H1 (cell line): ENCODE data around the gene CABP5. TPM values are rescaled to one million over a fixed set of nuclear protein-coding genes. Genes with fewer than 3 reads are reported as not detected.

Source experiments
- CTCF ChIA-PET: fragments of 300-600 bp; sonication (Branson Sonifier 250); formaldehyde crosslinking; loops from one replicate; lab custom pipeline; 2021; ENCODE audit not compliant: partially characterized antibody; lab: Charles Lee
- POLR2A ChIA-PET: fragments of 300-600 bp; sonication (Branson Sonifier 250); formaldehyde crosslinking; loops from one replicate; lab custom pipeline; 2021; ENCODE audit warnings: inconsistent platforms; ENCODE audit not compliant: partially characterized antibody; lab: Charles Lee
- DNase-seq, 2 experiments: peaks; one replicate each; pipeline versions ENCODE4 v3.0.0 to v3.0.0-alpha.2; 2010 to 2022; ENCODE audit warnings: low spot score in 2 of 2, low read depth in 1 of 2, mixed read lengths in 1 of 2
- FAIRE-seq: peaks from 2 replicates; lab custom pipeline; 2011; peaks lifted over from hg19 to GRCh38; lab: Jason Lieb, UNC
- H2AFZ ChIP-seq: 2 replicates; pipeline ENCODE4 v1.8.1; 2012; ENCODE audit warnings: low read length, inconsistent platforms
- H2AK5ac ChIP-seq: 2 replicates; pipeline ENCODE4 v1.6.1; 2013; ENCODE audit warnings: low read depth, low read length
- H2BK120ac ChIP-seq: replicated peaks from 2 replicates; pipeline ENCODE3; 2013; ENCODE audit warnings: low read depth, low read length, inconsistent platforms
- H2BK12ac ChIP-seq: 2 replicates; pipeline ENCODE4 v1.6.1; 2013; ENCODE audit warnings: low read depth, low read length
- H2BK15ac ChIP-seq: 2 replicates; pipeline ENCODE4 v1.6.1; 2013; ENCODE audit warnings: low read length
- H2BK20ac ChIP-seq: 2 replicates; pipeline ENCODE4 v1.6.1; 2013; ENCODE audit warnings: low read length
- H2BK5ac ChIP-seq: 2 replicates; pipeline ENCODE4 v1.6.1; 2013; ENCODE audit warnings: low read depth, low read length
- H3K14ac ChIP-seq: 2 replicates; pipeline ENCODE4 v1.6.1; 2013; ENCODE audit warnings: inconsistent platforms; ENCODE audit not compliant: insufficient read length
- H3K18ac ChIP-seq: 2 replicates; pipeline ENCODE4 v1.6.1; 2013; ENCODE audit warnings: low read length; ENCODE audit errors: extremely low read depth
- H3K23ac ChIP-seq: 2 replicates; pipeline ENCODE4 v1.6.1; 2013; ENCODE audit warnings: inconsistent platforms; ENCODE audit not compliant: insufficient read length
- H3K23me2 ChIP-seq: 2 replicates; pipeline ENCODE4 v1.6.1; 2013; ENCODE audit warnings: low read depth, low read length
- H3K27ac ChIP-seq: 2 replicates; pipeline ENCODE4 v1.6.1; 2011; ENCODE audit warnings: low read depth, low read length, inconsistent platforms
- H3K27me3 ChIP-seq, 4 experiments: replicated peaks in 1 of 4; 1 replicate in 1 of 4; 2 replicates in 3 of 4; pipeline versions ENCODE4 v1.6.1 to v1.8.1; 2011 to 2013; ENCODE audit warnings: low read length in 3 of 4, mild to moderate bottlenecking in 3 of 4, inconsistent platforms in 2 of 4, mixed read lengths in 2 of 4, moderate library complexity in 1 of 4; ENCODE audit not compliant: control insufficient read depth in 3 of 4, insufficient read depth in 3 of 4; ENCODE audit errors: extremely low read depth in 1 of 4
- H3K36me3 ChIP-seq, 4 experiments: 2 replicates each; pipeline versions ENCODE4 v1.6.1 to v1.8.1; 2011 to 2013; ENCODE audit warnings: mild to moderate bottlenecking in 4 of 4, low read length in 3 of 4, moderate library complexity in 2 of 4, control low read depth in 1 of 4, inconsistent platforms in 1 of 4; ENCODE audit not compliant: insufficient read depth in 4 of 4, control insufficient read depth in 2 of 4
- H3K4ac ChIP-seq: replicated peaks from 2 replicates; pipeline ENCODE3; 2013; ENCODE audit warnings: low read length, low read depth, mixed read lengths, inconsistent platforms; ENCODE audit not compliant: insufficient read length
- H3K4me1 ChIP-seq, 4 experiments: replicated peaks in 1 of 4; 1 replicate in 1 of 4; 2 replicates in 3 of 4; pipeline versions ENCODE4 v1.6.1 to v1.8.1; 2011 to 2013; ENCODE audit warnings: low read length in 3 of 4, inconsistent platforms in 2 of 4, mixed read lengths in 1 of 4; ENCODE audit not compliant: insufficient read depth in 4 of 4, control insufficient read depth in 3 of 4
- H3K4me2 ChIP-seq, 2 experiments: 2 replicates each; pipeline versions ENCODE4 v1.6.1 to v1.8.1; 2011 to 2013; ENCODE audit warnings: low read depth in 2 of 2, low read length in 2 of 2, control low read depth in 1 of 2, inconsistent platforms in 1 of 2, mild to moderate bottlenecking in 1 of 2; ENCODE audit not compliant: insufficient read depth in 1 of 2
- H3K4me3 ChIP-seq, 4 experiments: fragments of 200-600, 300-600 bp in 1 of 4; sonication (generic), shearing (Covaris generic), sonication (Bioruptor Twin) in 1 of 4; 2 replicates each; pipeline versions ENCODE4 v1.5.1 to v1.8.1; 2011 to 2016; ENCODE audit warnings: low read length in 4 of 4, low read depth in 3 of 4, control low read depth in 2 of 4, inconsistent platforms in 2 of 4, mild to moderate bottlenecking in 2 of 4, mixed read lengths in 1 of 4, moderate library complexity in 1 of 4; ENCODE audit not compliant: insufficient read depth in 2 of 4; ENCODE audit errors: extremely low read depth in 1 of 4
- H3K56ac ChIP-seq: replicated peaks from 2 replicates; pipeline ENCODE3; 2013; ENCODE audit warnings: low read depth, mild to moderate bottlenecking, mixed read lengths, low read length, inconsistent platforms; ENCODE audit not compliant: insufficient read length
- H3K79me1 ChIP-seq: 2 replicates; pipeline ENCODE4 v1.6.1; 2013; ENCODE audit warnings: low read depth, low read length, control low read depth
- H3K79me2 ChIP-seq, 2 experiments: 2 replicates each; pipeline versions ENCODE4 v1.6.1 to v1.8.1; 2012 to 2013; ENCODE audit warnings: low read length in 2 of 2, mild to moderate bottlenecking in 2 of 2, inconsistent platforms in 1 of 2; ENCODE audit not compliant: insufficient read depth in 2 of 2, control insufficient read depth in 1 of 2
- H3K9ac ChIP-seq, 4 experiments: replicated peaks in 1 of 4; 1 replicate in 1 of 4; 2 replicates in 3 of 4; pipeline versions ENCODE4 v1.6.1 to v1.8.1; 2011 to 2013; ENCODE audit warnings: low read depth in 3 of 4, low read length in 3 of 4, control low read depth in 2 of 4, mild to moderate bottlenecking in 2 of 4, moderate library complexity in 2 of 4, inconsistent platforms in 1 of 4; ENCODE audit errors: extremely low read depth in 1 of 4
- H3K9me3 ChIP-seq, 2 experiments: 2 replicates each; pipeline versions ENCODE4 v1.6.1 to v1.8.1; 2012 to 2013; ENCODE audit warnings: mild to moderate bottlenecking in 2 of 2, moderate library complexity in 2 of 2, control low read depth in 1 of 2, inconsistent platforms in 1 of 2, low read depth in 1 of 2, low read length in 1 of 2, mixed read lengths in 1 of 2; ENCODE audit not compliant: insufficient read depth in 2 of 2
- H4K20me1 ChIP-seq, 2 experiments: replicated peaks in 1 of 2; 2 replicates each; pipeline versions ENCODE3 to v1.8.1; 2011 to 2013; ENCODE audit warnings: inconsistent platforms in 2 of 2, low read length in 2 of 2, mild to moderate bottlenecking in 1 of 2; ENCODE audit not compliant: insufficient read depth in 2 of 2, control insufficient read depth in 1 of 2
- H4K5ac ChIP-seq: 2 replicates; pipeline ENCODE4 v1.6.1; 2013; ENCODE audit warnings: low read length, low read depth, mixed read lengths, inconsistent platforms; ENCODE audit not compliant: insufficient read length
- H4K8ac ChIP-seq: 2 replicates; pipeline ENCODE4 v1.8.0; 2013; ENCODE audit warnings: mild to moderate bottlenecking, moderate library complexity, low read length, inconsistent platforms; ENCODE audit not compliant: insufficient read depth; ENCODE audit errors: extremely low read depth
- H4K91ac ChIP-seq: replicated peaks from 2 replicates; pipeline ENCODE3; 2013; ENCODE audit warnings: low read length, mixed read lengths, inconsistent platforms; ENCODE audit not compliant: insufficient read length
- CEBPB ChIP-seq: IDR thresholded peaks from 2 replicates; pipeline ENCODE4 v1.6.1; 2012; ENCODE audit warnings: low read depth, low read length
- CHD1 ChIP-seq: IDR thresholded peaks from 2 replicates; pipeline ENCODE4 v1.6.1; 2012; ENCODE audit warnings: low read depth, low read length, improper control_type of control experiment
- KDM5A ChIP-seq: fragments of 200-600 bp; IDR thresholded peaks from 2 replicates; pipeline ENCODE4 v1.7.1; 2012; ENCODE audit warnings: mild to moderate bottlenecking, low read length, inconsistent platforms, mixed read lengths
- MAFK ChIP-seq: IDR thresholded peaks from 2 replicates; pipeline ENCODE4 v1.6.1; 2012; ENCODE audit warnings: low read depth, mild to moderate bottlenecking, improper control_type of control experiment, low read length
- NANOG ChIP-seq: IDR thresholded peaks from 2 replicates; pipeline ENCODE4 v1.6.1; 2011; ENCODE audit warnings: low read length, low read depth, mild to moderate bottlenecking, inconsistent platforms; ENCODE audit not compliant: insufficient read depth, poor library complexity, severe bottlenecking
- PHF8 ChIP-seq: fragments of 200-600 bp; sonication (generic); conservative IDR thresholded peaks from 2 replicates; pipeline ENCODE4 v1.7.1; 2012; ENCODE audit warnings: low read depth, mild to moderate bottlenecking, inconsistent platforms, low read length, moderate library complexity
- POU5F1 ChIP-seq: IDR thresholded peaks from 2 replicates; pipeline ENCODE4 v1.6.1; 2011; ENCODE audit warnings: low read depth, mild to moderate bottlenecking, low read length, moderate library complexity
- SRF ChIP-seq: IDR thresholded peaks from 2 replicates; pipeline ENCODE4 v1.6.1; 2011; ENCODE audit warnings: mild to moderate bottlenecking, low read depth, low read length, moderate library complexity
- WGBS, 2 experiments: shearing (Covaris generic) in 1 of 2; methylation state at CpG; one replicate each; pipeline versions ENCODE4 v1.1.6 to v1.1.7; 2013 to 2015; ENCODE audit warnings: low lambda C conversion rate in 2 of 2, mixed read lengths in 2 of 2, inconsistent platforms in 1 of 2, low coverage in 1 of 2, missing lambda C conversion rate in 1 of 2; ENCODE audit not compliant: insufficient replicate concordance in 2 of 2, insufficient coverage in 1 of 2, insufficient read length in 1 of 2; ENCODE audit errors: extremely low coverage in 1 of 2, missing lambda C conversion rate in 1 of 2; 5-methylcytosine and 5-hydroxymethylcytosine counted together
- polyA plus RNA-seq, 7 experiments: library from polyadenylated mRNA; depleted of rRNA in 3 of 7; stranded (reverse) in 5 of 7; unstranded in 2 of 7; fragments of >200 nt in 5 of 7; fragments of 200-250 nt in 2 of 7; gene quantifications; 1 replicate in 5 of 7; 2 replicates in 1 of 7; 4 replicates in 1 of 7; pipeline versions ENCODE4 v1.2.1 to v1.2.3, GENCODE V29; 2011 to 2013; ENCODE audit warnings: missing spikeins in 2 of 7, mixed read lengths in 2 of 7
- total RNA-seq: library from RNA; stranded (reverse); fragmentation: NEBNext Ultra II Directional; extraction: Animal tissue kit (Norgen Biotek cat#: 25700); gene quantifications from 2 replicates; pipeline ENCODE4 v1.2.1, GENCODE V29; 2021
- TF ChIP-seq, protein P1 (sequence below): IDR thresholded peaks from 2 replicates; pipeline ENCODE4 v1.6.1; 2011; ENCODE audit warnings: low read depth, mild to moderate bottlenecking, low read length; ENCODE audit not compliant: insufficient read depth
- TF ChIP-seq, protein P2 (sequence below): IDR thresholded peaks from 2 replicates; pipeline ENCODE4 v1.6.1; 2011; ENCODE audit warnings: low read length, improper control_type of control experiment
- TF ChIP-seq, protein P3 (sequence below): IDR thresholded peaks from 2 replicates; pipeline ENCODE4 v1.6.1; 2012; ENCODE audit warnings: inconsistent platforms

The CABP5 gene
- total and polyA plus RNA-seq, 2 of the 8 experiments (the other 6 are each of a cell fraction or from before 2014, with no cell fraction given), result not detected

DNA sequence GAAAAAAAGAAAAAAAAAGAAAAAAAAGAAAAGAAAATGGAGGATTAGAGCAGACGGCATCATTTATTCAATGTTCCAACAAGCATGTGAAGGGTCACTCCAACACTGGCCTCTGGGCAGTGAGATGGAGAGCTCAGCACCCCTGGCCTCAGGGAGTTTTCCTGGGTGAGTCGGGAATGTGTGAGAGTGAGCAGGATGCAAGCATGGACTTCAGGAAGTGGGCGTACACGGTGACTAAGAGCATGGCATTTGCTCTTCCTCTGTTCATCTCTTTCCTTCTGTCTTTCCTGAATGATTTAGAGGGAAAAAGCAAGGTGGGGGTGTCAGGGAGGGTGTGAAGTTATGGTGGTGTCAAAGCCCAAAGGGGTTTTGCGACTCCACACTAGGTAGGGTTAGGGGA is 682 bp upstream of the CABP5 start:
- no peak for FAIRE-seq
- TF ChIP-seq, protein P1, sequence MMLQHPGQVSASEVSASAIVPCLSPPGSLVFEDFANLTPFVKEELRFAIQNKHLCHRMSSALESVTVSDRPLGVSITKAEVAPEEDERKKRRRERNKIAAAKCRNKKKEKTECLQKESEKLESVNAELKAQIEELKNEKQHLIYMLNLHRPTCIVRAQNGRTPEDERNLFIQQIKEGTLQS, result no peak
- TF ChIP-seq KDM5A (no peak), POU5F1 (no peak), NANOG (no peak), MAFK (no peak), CHD1 (no peak), SRF (no peak), PHF8 (no peak), CEBPB (no peak)
- TF ChIP-seq, protein P2, sequence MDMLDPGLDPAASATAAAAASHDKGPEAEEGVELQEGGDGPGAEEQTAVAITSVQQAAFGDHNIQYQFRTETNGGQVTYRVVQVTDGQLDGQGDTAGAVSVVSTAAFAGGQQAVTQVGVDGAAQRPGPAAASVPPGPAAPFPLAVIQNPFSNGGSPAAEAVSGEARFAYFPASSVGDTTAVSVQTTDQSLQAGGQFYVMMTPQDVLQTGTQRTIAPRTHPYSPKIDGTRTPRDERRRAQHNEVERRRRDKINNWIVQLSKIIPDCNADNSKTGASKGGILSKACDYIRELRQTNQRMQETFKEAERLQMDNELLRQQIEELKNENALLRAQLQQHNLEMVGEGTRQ, result no peak
- TF ChIP-seq, protein P3, sequence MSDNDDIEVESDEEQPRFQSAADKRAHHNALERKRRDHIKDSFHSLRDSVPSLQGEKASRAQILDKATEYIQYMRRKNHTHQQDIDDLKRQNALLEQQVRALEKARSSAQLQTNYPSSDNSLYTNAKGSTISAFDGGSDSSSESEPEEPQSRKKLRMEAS, result no peak

More for the DNA sequence above, 682 bp upstream of the CABP5 start:
- H3K4me2 ChIP-seq, result no peak overlapping the region
- ChIA-PET CTCF (interaction anchor here (1.1 to 1.3 kb wide), 2 partner anchors 42 to 58 kb away, joined by 3 to 4 read pairs; no protein-coding TSS in a partner anchor), POLR2A (interaction anchor here (1.8 kb wide), 1 partner anchor 21 kb away, joined by 6 read pairs; no protein-coding TSS in a partner anchor)
- no peak overlapping the region for H2BK15ac ChIP-seq
- H3K79me1 ChIP-seq, result no peaks in the 10 kb centered on the region
- no peak overlapping the region for H2AK5ac ChIP-seq
- no peak overlapping the region for H4K5ac ChIP-seq
- H2BK20ac ChIP-seq, result no peak overlapping the region
- peaks cover 2% of the 10 kb centered on the region; the same call in 1 of the 2 replicates for H3K23me2 ChIP-seq
- no peak overlapping the region for H3K4me3 ChIP-seq
- H2AFZ ChIP-seq, result no peak overlapping the region
- no peaks in the 10 kb centered on the region for H4K20me1 ChIP-seq
- no peak overlapping the region for H2BK12ac ChIP-seq
- no peak overlapping the region for H3K4ac ChIP-seq
- no peak overlapping the region for H3K18ac ChIP-seq
- H3K23ac ChIP-seq, result no peak overlapping the region
- 96% methylated on average over 4 of the region's 5 CpGs; no CpG with 5 or more reads in 1 of the 2 experiments for WGBS, 2 experiments
- no peaks in the 10 kb centered on the region for H3K9me3 ChIP-seq
- no peak overlapping the region for H3K27ac ChIP-seq
- no peak overlapping the region for H4K91ac ChIP-seq
- no peak overlapping the region for H2BK120ac ChIP-seq
- H3K4me1 ChIP-seq, result no peaks in the 10 kb centered on the region
- H3K79me2 ChIP-seq, result no peaks in the 10 kb centered on the region
- H3K9ac ChIP-seq, result no peak overlapping the region
- no peak for DNase-seq
- no peaks in the 10 kb centered on the region; a peak in 1 of 8 replicates for H3K36me3 ChIP-seq
- no peaks in the 10 kb centered on the region for H3K27me3 ChIP-seq
- no peak overlapping the region for H4K8ac ChIP-seq
- H3K56ac ChIP-seq, result no peak overlapping the region
- H3K14ac ChIP-seq, result no peak overlapping the region
- no peak overlapping the region for H2BK5ac ChIP-seq
